Astrocyte (in vitro differentiated cells and primary cell): ENCODE results near the gene STARD13. TPM values are rescaled to one million over a fixed set of nuclear protein-coding genes. Genes with fewer than 3 reads are reported as not detected.

ENCODE experiments used
- DNase-seq: peaks from one replicate; pipeline ENCODE4 v3.0.0-alpha.2; 2010; ENCODE audit warnings: low read depth
- FAIRE-seq: peaks from 2 replicates; lab custom pipeline; 2011; peaks lifted over from hg19 to GRCh38; lab: Jason Lieb, UNC
- H2AFZ ChIP-seq: 2 replicates; pipeline ENCODE4 v1.6.0; 2012; ENCODE audit warnings: low read depth, low read length, inconsistent platforms
- H3K27ac ChIP-seq: 2 replicates; pipeline ENCODE4 v1.5.1; 2011; ENCODE audit warnings: low read depth, low read length, inconsistent platforms
- H3K27me3 ChIP-seq: 2 replicates; pipeline ENCODE4 v1.6.0; 2011; ENCODE audit warnings: low read length, inconsistent platforms; ENCODE audit not compliant: insufficient read depth
- H3K36me3 ChIP-seq: 2 replicates; pipeline ENCODE4 v1.5.1; 2011; ENCODE audit warnings: low read length, inconsistent platforms; ENCODE audit not compliant: insufficient read depth
- H3K4me1 ChIP-seq: 2 replicates; pipeline ENCODE4 v1.5.1; 2011; ENCODE audit warnings: low read length, inconsistent platforms; ENCODE audit not compliant: insufficient read depth
- H3K4me2 ChIP-seq: 2 replicates; pipeline ENCODE4 v1.6.0; 2012; ENCODE audit warnings: low read length, inconsistent platforms
- H3K4me3 ChIP-seq: 2 replicates; pipeline ENCODE4 v1.5.1; 2011; ENCODE audit warnings: low read depth, mild to moderate bottlenecking, low read length, inconsistent platforms; ENCODE audit not compliant: insufficient read depth
- H3K79me2 ChIP-seq: 2 replicates; pipeline ENCODE4 v1.6.0; 2012; ENCODE audit warnings: mild to moderate bottlenecking, low read length, inconsistent platforms; ENCODE audit not compliant: insufficient read depth
- H3K9ac ChIP-seq: 2 replicates; pipeline ENCODE4 v1.6.0; 2012; ENCODE audit warnings: mild to moderate bottlenecking, low read length, inconsistent platforms
- H3K9me3 ChIP-seq: 2 replicates; pipeline ENCODE4 v1.5.1; 2012; ENCODE audit warnings: low read depth, mild to moderate bottlenecking, low read length, inconsistent platforms; ENCODE audit not compliant: insufficient read depth
- H4K20me1 ChIP-seq: 2 replicates; pipeline ENCODE4 v1.6.0; 2012; ENCODE audit warnings: low read length, inconsistent platforms; ENCODE audit not compliant: insufficient read depth
- H3K27ac Mint-ChIP-seq: one replicate; pipeline ENCODE4 v1.8.0; 2021; ENCODE audit warnings: mild to moderate bottlenecking, mixed read lengths; ENCODE audit not compliant: unreplicated experiment
- H3K27me3 Mint-ChIP-seq: one replicate; pipeline ENCODE4 v1.8.0; 2021; ENCODE audit warnings: low read depth, mixed read lengths; ENCODE audit not compliant: unreplicated experiment
- H3K36me3 Mint-ChIP-seq: one replicate; pipeline ENCODE4 v1.8.0; 2021; ENCODE audit warnings: low read depth, mixed read lengths; ENCODE audit not compliant: unreplicated experiment
- H3K4me1 Mint-ChIP-seq: one replicate; pipeline ENCODE4 v1.8.0; 2021; ENCODE audit warnings: low read depth, mixed read lengths; ENCODE audit not compliant: unreplicated experiment
- H3K4me3 Mint-ChIP-seq: one replicate; pipeline ENCODE4 v1.8.0; 2021; ENCODE audit warnings: mild to moderate bottlenecking, moderate library complexity, mixed read lengths; ENCODE audit not compliant: unreplicated experiment
- H3K9me3 Mint-ChIP-seq: one replicate; pipeline ENCODE4 v1.8.0; 2021; ENCODE audit warnings: mild to moderate bottlenecking, mixed read lengths; ENCODE audit not compliant: unreplicated experiment
- EZH2 ChIP-seq: IDR thresholded peaks from 2 replicates; pipeline ENCODE4 v1.6.1; 2012; ENCODE audit warnings: mild to moderate bottlenecking, low read length, inconsistent platforms; ENCODE audit not compliant: insufficient read depth
- total RNA-seq: library from RNA; stranded (reverse); gene quantifications from 2 replicates; pipeline ENCODE4 v1.2.1, GENCODE V29; 2021
- TF ChIP-seq, protein P1 (sequence below): IDR thresholded peaks from 2 replicates; pipeline ENCODE4 v1.5.1; 2011; ENCODE audit warnings: low read depth, mild to moderate bottlenecking, inconsistent platforms, low read length, moderate library complexity; ENCODE audit not compliant: insufficient read depth

Gene STARD13
- total RNA-seq, 1 donor from 2014 or later, result 30.1 TPM

DNA sequence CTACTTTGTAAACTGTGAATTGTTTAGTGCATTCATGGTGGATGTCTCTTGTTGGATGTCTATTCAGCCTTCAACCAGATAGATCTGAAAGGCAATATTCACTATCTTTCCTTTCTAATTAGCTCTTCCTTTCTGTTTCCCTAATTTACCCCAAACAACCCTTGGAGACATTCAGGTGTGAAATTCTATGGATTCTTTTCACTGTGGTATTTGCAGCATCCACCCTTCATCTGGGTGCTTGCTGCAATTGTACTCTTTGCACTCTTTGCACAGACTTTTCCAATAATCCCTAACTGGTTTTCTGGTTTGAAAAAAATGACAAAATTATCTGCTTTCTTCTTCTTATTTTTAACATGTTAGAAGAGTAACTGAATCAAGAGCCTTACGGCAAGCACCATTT lies 212.8 kb downstream of the STARD13 start:
- H3K27me3 Mint-ChIP-seq, result peaks cover 8% of the 10 kb centered on the region
- H3K27ac Mint-ChIP-seq, result no peak overlapping the region
- H3K9me3 Mint-ChIP-seq, result peaks cover 2% of the 10 kb centered on the region
- no peaks in the 10 kb centered on the region for H3K36me3 ChIP-seq
- H3K27me3 ChIP-seq, result no peaks in the 10 kb centered on the region
- FAIRE-seq (no peak), DNase-seq (no peak)
- no peak overlapping the region for H3K9ac ChIP-seq
- no peak overlapping the region for H3K27ac ChIP-seq
- H3K4me3 ChIP-seq, result no peak overlapping the region
- H3K4me2 ChIP-seq, result no peak overlapping the region
- no peaks in the 10 kb centered on the region for H3K79me2 ChIP-seq
- H3K36me3 Mint-ChIP-seq, result no peaks in the 10 kb centered on the region
- no peak overlapping the region for H3K4me3 Mint-ChIP-seq
- H3K9me3 ChIP-seq, result no peaks in the 10 kb centered on the region
- TF ChIP-seq EZH2, result no peak
- TF ChIP-seq, protein P1, sequence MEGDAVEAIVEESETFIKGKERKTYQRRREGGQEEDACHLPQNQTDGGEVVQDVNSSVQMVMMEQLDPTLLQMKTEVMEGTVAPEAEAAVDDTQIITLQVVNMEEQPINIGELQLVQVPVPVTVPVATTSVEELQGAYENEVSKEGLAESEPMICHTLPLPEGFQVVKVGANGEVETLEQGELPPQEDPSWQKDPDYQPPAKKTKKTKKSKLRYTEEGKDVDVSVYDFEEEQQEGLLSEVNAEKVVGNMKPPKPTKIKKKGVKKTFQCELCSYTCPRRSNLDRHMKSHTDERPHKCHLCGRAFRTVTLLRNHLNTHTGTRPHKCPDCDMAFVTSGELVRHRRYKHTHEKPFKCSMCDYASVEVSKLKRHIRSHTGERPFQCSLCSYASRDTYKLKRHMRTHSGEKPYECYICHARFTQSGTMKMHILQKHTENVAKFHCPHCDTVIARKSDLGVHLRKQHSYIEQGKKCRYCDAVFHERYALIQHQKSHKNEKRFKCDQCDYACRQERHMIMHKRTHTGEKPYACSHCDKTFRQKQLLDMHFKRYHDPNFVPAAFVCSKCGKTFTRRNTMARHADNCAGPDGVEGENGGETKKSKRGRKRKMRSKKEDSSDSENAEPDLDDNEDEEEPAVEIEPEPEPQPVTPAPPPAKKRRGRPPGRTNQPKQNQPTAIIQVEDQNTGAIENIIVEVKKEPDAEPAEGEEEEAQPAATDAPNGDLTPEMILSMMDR, result no peak
- no peaks in the 10 kb centered on the region for H4K20me1 ChIP-seq
- H2AFZ ChIP-seq, result no peak overlapping the region
- peaks cover 4% of the 10 kb centered on the region for H3K4me1 Mint-ChIP-seq
- H3K4me1 ChIP-seq, result no peaks in the 10 kb centered on the region

GRCh38 chr13:33072282-33072681 lies 213.3 kb downstream of the STARD13 start:
- no peaks in the 10 kb centered on the region for H3K36me3 ChIP-seq
- Mint-ChIP-seq H3K36me3 (no peaks in the 10 kb centered on the region), H3K4me1 (peaks cover 4% of the 10 kb centered on the region), H3K4me3 (no peak overlapping the region), H3K27ac (no peak overlapping the region), H3K9me3 (peaks cover 2% of the 10 kb centered on the region), H3K27me3 (peaks cover 8% of the 10 kb centered on the region)
- H3K27me3 ChIP-seq, result no peaks in the 10 kb centered on the region
- no peaks in the 10 kb centered on the region for H3K9me3 ChIP-seq
- no peak overlapping the region for H3K4me3 ChIP-seq
- H3K4me1 ChIP-seq, result no peaks in the 10 kb centered on the region
- H3K9ac ChIP-seq, result no peak overlapping the region
- DNase-seq (no peak), FAIRE-seq (peak; percentile 23)
- no peaks in the 10 kb centered on the region for H4K20me1 ChIP-seq
- no peak for TF ChIP-seq EZH2
- TF ChIP-seq, protein P1, result no peak
- no peak overlapping the region for H3K4me2 ChIP-seq
- no peak overlapping the region for H3K27ac ChIP-seq
- H2AFZ ChIP-seq, result no peak overlapping the region
- no peaks in the 10 kb centered on the region for H3K79me2 ChIP-seq

- Histone ChIP-seq H3K79me2 (no peaks in the 10 kb centered on the region), H3K27ac (no peak overlapping the region), H2AFZ (no peak overlapping the region), H3K9me3 (no peaks in the 10 kb centered on the region), H3K9ac (no peak overlapping the region), H3K27me3 (no peaks in the 10 kb centered on the region), H4K20me1 (no peaks in the 10 kb centered on the region), H3K36me3 (no peaks in the 10 kb centered on the region), H3K4me2 (no peak overlapping the region), H3K4me3 (no peak overlapping the region), H3K4me1 (no peaks in the 10 kb centered on the region)
- DNase-seq (no peak), FAIRE-seq (no peak)
- Mint-ChIP-seq H3K36me3 (no peaks in the 10 kb centered on the region), H3K9me3 (peaks cover 2% of the 10 kb centered on the region), H3K27ac (no peak overlapping the region), H3K4me1 (peaks cover 4% of the 10 kb centered on the region), H3K4me3 (no peak overlapping the region), H3K27me3 (peaks cover 7% of the 10 kb centered on the region)
- TF ChIP-seq EZH2, result no peak
- TF ChIP-seq, protein P1, result no peak
Observed at GRCh38 chr13:33070713-33071112, 214.8 kb downstream of the STARD13 start.
